Measurements from ENCODE around the gene DTNB.

DTNB gene

DNA sequence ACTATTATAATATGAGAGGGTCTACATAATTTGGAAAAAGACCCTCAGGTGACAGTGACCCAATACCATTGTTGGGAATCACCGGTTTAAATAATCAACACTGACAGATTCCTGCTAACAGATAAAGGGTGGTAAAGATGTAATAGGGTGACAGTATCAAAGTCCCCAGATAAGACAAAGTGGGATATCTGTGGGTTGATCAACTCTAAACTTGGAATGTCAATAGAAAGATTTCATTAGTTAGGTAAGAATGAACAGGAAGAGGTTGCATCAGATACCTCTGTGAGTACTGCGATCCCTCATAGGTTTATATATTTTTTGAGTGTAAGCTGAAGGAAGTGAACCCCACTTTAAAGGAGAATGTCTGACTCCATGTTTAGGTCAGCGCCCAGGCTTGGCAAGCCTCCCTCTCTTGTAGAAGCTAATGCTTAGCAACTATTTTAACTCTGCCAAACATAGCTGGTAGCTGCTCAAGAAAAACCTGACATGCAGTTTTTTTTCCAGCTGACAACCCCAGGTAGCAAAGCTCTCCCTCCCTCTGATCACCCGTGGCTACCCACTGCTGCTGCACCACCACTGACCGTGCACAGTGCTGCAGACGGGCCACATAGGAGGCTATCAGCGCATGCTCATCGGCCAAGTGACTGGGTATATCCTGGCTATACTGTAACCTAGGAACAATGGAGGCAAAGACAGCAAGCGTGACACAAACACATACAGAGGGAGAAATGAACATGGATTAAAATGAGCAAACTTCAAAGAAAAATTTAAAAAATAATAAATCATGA, 218.4 kb downstream of the DTNB start:
- DNase-seq (ENCODE audit: low spot score): no peak

DNA sequence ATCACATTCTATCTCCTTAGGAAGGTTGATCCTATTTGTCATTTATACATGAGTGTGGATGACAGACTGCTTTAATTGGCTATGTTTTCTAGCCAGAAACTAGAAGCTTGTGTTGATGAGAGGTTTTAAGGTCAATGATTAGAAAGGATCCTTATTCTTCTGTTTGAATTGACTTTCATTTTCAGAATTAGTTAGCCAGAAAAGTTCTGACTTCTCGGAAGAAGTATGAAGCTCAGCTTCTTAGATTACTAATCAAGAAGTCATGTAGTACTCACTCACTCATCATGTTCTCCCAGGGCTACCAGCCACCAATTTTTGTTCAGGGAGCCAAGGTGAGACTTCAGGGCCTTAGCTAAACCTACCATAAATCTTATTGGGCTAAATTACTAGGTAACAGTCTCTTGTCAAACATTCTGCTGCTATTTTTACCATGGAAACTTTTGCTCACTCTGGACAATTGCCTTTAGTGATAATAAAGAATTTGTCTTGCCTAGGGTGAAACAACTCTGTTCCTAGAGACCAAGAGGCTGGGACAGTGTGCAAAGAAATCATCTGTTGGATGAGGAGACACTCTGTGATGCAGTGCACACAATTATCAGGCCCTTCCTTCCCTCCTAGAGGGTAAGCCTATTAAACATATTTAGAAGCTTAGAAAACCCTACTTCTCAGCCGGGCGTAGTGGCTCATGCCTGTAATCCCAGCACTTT, 220.0 kb downstream of the DTNB start:
- no peak for DNase-seq (ENCODE audit: low spot score)

DNA sequence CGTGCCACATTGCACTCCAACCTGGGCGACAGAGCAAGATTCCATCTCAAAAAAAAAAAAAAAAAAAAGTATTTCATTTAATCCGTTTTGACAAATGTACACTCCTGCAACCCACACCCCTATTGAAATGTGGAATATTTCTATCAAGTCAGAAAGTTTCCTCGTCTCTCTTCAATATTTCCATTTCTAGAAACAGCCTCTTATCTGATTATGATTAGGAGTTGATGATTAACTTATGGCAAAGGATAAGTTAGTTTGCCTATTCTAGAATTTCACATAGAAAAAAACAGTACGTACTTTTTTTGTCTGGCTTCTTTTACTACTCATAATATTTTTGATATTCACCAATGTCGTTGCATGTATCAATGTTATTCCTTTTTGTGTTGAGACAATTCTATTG, 224.6 kb downstream of the DTNB start:
- no peak for DNase-seq (ENCODE audit: low spot score)

DNA sequence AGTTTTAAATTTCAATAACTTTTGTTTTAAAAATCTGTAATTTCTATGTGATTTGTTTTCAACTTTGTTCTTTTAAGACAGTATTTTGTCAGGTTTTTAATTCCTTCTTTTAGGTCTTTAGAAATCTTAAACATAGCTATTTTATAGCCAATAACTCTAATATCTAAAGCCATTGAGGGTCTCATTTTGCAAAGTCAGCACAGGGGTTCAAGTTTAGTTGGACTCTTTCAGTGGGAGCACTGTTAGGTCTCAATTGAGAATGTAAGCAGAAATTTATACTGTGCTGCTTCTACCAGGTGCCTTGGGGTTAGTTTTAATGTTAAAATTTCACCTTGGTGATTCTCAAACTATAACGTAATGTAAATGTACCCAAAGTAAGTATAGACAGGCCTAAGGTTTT, 226.4 kb downstream of the DTNB start:
- DNase-seq (ENCODE audit: low spot score): no peak

DNA sequence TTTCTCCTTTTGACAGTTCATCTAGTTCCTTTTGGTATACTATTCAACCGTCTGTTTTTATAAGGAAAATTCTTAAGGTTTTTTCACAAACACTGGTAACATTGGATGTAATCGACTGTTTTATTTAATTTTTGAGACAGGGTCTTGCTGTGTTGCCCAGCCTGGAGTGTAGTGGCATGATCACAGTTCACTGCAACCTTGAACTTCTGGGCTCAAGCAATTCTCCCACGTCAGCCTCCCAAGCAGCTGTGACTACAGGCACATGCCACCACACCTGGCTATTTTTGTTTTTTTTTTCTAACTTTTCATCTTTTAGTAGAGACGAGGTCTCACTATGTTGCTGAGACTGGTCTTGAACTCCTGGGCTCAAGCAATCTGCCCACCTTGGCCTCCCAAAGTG, 227.3 kb downstream of the DTNB start:
- no peak for DNase-seq (ENCODE audit: low spot score)

DNA sequence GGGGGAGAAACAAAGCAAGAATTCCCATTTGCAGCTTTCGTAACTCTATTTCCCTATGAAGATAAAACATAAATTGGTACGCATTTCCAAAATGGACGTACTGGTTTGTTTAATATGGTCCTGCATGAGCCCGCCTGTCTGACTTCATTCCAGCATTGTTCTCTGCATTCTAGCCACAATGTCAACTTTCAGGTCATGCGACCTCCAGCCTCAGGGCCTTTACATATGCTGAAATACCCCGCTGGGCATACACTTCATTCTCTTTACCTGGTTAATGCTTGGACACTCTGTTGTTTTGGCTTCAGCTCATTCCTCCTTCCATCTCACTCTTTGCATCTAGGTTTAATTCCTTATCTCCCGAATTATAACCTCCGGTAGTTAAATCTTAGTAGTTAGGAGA, 227.9 kb downstream of the DTNB start:
- DNase-seq (ENCODE audit: low spot score): no peak

DNA sequence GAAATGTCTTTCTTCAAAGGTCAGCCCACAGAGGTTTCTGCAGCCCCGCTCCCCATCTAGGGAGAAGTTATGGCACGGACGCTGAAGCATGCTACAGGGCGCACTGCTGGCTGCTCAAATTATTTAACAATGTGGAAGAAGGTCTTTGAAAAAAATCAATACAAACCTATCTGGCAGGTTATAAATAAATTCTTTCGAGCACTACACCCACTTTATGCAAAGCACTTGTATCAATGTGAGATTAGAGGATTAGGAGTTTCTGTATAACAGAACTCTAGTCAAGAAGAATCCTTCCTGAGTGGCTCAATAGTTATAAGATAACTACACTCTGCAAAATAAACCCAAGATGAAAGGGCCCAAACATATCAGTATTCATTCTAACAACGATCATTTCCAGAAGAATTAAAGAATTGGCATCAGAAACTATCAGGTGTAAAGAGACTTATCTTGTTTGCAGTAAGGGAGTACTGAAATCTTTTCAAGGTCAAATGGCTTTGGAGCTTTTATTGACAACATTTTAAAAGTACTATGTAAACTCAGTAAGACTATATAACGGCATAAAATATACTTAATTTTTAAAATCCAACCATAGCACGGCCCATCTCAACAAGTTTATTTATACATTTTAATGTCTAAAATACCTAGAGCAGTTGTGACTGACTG, 228.6 kb downstream of the DTNB start:
- no peak for DNase-seq (ENCODE audit: low spot score)

DNA sequence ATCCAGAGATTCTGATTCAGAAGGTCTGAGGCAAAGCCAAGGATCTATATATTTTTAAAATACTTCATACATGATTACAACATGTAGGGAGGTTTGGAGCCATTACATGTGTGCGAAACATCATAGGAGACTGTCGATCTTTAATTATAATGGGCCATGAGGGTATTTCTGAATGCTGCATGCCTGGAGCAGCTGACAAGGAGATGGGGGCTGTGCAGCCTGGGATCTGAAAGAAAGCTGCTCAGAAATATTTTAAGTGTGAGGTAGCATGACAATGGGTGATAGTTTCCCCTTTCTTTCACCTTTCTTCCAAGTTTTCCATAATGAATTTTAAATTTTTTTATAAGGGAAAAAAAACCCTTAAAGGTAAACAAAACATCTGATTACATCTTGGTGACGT, 229.6 kb downstream of the DTNB start:
- no peak for DNase-seq (ENCODE audit: low spot score)

DNA sequence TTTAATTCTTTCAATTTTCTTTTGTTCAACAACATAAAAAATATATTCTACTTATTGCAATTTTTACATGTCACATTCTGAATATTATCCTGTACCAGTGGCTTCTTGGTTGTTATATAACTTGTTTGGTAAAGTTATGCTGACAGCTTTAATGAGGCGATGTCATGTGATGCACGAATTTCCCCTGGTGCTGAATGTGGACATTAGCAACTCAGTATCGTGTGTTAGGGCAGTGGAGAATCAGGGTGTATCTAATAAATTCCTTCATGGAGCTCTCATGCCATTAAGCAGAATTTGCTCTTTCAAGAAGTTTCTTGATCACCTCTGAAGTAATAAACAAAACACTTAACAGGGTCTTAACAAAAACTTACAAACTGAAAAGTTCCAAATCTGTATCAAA, 232.0 kb downstream of the DTNB start:
- DNase-seq (ENCODE audit: low spot score): no peak

DNA sequence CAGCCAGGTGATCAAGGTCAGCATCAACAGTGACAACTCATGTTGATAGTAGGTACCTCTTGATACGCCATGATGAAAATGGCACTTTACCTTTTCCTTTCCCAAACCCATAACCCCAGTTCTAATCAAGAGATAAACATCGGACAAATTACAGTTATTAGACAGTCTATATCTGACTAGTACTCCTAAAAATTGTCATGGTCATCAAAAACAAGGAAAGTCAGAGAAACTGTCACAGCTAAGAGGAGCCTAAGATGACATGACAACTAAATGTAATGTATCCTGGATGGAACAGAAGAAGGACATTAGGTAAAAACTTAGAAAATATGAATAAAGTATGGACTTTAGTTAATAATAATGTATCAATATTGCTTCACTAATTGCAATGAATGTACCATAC, 234.6 kb downstream of the DTNB start:
- DNase-seq (ENCODE audit: low spot score): no peak

DNA sequence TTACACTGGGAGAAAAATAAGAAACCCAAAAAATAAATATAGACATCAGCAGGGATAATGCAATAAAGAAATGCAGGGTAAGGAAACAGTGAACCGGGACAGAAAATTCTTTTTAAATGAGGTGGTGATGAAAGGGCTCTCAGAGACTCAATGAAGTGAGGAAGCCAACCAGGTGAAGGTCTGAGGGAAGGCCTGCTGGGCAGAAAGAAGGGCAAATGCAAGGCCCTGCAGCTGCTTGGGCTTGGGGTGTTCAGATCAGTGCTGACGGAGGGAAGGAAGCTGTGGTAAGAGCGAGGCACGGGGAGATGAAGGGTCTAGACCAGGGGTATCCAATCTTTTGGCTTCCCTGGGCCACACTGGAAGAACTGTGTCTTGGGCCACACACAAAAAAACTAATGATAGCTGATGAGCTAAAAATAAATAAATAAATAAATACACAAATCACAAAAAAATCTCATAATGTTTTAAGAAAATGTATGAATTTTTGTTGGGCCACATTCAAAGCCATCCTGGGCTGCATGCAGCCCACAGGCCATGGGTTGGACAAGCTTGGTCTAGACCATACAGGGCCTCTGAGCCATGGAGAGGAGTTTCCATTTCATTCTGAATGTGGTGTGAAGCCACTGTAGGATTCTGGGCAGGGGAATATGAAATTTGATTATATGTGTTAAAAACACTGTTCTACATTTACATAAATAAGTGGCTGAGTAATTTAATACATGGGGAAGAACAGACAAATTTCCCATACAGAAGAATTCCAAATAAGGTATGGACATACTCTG, 235.3 kb downstream of the DTNB start:
- DNase-seq (ENCODE audit: low spot score): no peak

DNA sequence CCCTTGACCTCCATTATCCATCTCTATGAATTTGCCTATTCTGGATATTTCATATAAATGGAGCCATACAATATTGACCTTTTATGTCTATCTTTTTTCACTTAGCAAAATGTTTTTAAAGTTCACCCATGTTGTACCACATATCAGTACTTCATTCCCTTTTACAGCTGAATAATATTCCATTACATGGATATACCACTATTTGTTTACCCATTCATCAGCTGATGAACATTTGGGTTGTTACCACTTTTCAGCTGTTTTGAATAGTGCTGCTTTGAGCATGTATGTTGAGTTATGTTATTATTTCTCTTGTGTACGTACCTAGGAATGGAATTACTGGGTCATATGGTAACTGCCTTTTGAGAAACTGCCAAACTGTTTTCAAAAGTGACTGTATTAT, 238.0 kb downstream of the DTNB start:
- DNase-seq (ENCODE audit: low spot score): no peak

DNA sequence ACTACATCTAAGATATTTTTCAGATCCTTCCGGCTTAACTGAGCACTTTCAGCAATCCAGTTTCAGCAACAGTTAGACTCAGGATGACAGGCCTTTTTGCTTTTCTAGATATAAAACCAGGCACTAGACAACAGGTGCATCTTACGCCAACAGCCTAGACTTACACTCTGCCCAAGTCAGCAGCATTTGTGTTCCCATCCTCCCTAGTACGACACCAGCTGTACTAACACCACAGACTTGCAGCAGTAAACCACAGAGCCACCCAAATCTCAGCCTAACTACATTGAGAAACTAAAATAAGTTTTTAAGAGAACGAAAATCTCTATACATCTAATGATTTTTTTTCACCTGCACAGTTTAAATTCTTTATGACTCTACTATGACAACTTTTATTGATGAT, 241.8 kb downstream of the DTNB start:
- no peak for DNase-seq (ENCODE audit: low spot score)

DNA sequence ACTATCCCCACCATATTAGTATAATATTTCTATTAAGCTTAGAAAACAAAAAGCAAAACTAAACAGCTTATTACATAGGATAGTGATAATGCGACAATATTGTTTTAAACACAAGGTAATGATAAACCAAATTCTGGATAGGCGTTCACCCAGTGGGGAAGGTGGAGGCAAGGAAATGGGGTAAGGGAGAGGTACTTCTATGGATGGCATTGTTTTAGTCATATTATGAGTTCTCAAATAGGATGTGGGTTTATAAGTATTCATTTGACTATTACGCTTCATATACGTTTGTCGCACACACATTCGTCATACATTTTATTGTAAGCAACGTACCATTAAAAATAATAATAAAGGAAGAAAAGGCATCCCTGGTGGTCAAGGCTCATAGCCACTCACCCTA, 242.8 kb downstream of the DTNB start:
- no peak for DNase-seq (ENCODE audit: low spot score)

DNA sequence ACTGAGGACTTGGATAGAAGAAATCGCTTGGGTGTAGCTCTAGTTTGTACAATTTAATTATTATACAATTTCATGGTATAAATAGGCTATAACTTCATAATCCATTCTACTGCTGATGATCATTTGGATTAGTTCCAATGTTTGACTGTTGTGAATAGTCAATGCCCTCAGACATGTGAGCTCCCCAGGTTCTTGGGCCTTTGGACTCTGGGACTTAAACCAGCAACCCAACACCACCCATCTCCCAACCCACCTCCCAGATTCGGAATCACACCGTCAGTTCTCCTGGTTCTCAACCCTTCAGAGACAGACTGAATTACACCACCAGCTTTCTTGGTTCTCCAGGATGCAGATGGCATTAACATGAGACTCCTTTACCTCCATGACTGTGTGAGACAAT, 247.1 kb downstream of the DTNB start:
- DNase-seq (ENCODE audit: low spot score): no peak

DNA sequence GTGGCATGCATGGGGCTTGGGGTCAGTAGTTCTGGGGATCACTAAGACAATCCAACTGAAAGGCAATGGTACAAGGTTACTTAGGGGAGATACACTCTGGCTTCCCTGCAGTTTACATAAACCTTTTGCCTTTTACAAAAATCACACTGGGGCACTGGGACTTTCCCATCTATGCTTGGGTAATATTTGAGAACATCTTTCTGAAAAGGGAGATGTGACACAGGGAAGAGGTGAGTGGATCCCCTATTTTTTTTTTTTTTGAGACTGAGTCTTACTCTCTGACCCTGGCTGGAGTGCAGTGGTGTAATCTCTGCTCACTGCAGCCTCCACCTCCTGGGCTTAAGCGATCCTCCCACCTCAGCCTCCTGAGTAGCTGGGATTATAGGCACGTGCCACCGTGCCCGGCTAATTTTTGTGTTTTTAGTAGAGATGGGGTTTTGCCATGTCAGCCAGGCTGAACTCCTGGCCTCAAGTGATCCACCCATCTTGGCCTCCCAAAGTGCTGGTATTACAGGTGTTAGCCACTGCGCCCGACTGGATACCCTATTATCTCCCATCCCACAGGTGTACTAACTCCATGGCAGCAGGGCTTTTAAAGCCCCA, 248.8 kb downstream of the DTNB start:
- DNase-seq (ENCODE audit: low spot score): no peak

DNA sequence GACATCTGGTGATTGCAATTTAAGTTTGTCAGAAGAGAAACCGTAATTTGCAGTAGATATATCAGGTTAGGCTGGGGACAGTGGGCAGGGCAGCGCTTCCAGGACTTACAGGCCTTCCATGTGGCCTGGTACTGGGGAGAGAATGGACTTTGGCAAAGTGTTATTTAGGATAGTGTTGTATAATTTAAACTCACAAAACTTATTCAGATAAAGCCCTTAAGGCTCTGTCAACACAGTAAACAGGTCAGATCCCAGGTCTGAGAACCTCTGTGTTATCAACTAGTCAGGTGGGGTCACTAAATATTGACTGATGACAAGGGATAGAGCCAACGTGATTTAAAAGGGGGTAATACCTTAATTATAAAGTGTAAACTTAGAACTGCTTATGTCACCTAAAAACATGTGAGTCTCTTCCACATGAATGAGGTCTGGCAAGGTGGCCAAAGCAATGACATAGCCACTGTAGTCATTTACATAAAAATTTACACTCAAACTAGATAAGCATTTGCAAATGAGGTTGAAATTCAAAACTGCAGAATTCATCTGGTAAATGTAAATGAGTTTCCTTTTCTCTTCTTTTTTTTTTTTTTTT, 251.5 kb downstream of the DTNB start:
- no peak for DNase-seq (ENCODE audit: low spot score)

DNA sequence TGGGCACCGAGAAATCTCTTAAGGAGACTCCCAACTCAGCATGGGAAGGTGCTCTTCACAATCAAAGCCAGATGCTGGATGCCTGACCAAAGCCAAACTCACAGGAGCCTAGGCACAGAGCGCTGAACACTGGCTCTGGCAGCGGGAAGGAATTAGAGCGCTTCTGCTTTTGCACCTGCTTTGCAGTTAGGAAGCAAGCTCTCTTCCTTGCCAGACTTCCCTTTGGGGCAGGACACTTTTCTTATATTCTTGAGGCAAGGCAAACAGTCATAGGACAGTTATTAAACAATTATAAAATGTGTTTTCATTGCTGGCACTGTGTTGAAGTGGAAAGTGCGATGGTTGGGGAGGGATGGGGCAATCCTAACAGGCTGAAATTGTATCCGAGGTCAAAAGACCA, 252.1 kb downstream of the DTNB start:
- no peak for DNase-seq (ENCODE audit: low spot score)

DNA sequence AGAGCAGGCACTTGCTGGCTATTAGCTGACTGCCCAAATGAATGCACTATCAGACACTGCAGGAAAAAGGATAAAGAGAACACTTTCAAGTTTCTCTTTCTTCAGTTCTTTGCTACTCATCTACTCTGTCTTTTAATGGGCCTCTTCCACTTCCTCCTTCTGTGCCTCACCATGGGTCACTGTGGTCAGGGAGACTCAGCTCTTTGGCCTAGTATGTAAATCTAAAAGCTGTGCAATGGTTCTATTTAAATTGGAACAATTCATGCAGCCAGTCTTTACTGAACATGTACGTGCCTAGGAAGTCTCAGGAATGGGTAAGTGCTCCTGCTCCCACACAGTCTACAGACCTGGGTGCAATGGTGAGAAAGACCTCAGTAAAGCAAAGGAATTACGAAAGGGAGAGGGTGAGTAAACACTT, 252.5 kb downstream of the DTNB start:
- DNase-seq (ENCODE audit: low spot score): no peak

DNA sequence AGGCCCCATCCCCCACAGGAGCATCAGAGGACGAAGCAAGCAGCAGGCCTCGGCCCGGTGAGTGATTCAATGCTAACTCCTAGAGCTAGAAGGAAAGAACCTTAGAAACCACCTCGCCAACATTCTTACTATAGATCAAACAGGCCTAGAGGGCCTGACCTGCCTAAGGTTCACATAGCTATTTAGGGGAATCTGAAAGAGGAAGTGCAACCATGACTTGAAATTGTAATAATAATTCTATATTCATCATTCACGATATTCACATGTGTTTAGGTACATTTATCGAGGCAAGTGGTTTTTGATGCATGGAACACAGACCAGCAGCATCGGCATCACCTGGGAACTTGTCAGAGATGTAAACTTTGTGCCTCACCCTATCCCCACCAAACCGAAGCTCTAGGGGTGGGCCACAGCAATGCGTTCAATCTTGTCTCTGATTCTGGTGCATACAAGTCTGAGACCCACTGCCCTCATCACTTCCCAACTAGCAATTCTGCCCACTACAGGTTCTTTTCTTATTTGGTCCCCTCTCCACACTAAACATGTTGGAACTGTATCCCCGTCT, 253.6 kb downstream of the DTNB start:
- DNase-seq (ENCODE audit: low spot score): no peak

DNA sequence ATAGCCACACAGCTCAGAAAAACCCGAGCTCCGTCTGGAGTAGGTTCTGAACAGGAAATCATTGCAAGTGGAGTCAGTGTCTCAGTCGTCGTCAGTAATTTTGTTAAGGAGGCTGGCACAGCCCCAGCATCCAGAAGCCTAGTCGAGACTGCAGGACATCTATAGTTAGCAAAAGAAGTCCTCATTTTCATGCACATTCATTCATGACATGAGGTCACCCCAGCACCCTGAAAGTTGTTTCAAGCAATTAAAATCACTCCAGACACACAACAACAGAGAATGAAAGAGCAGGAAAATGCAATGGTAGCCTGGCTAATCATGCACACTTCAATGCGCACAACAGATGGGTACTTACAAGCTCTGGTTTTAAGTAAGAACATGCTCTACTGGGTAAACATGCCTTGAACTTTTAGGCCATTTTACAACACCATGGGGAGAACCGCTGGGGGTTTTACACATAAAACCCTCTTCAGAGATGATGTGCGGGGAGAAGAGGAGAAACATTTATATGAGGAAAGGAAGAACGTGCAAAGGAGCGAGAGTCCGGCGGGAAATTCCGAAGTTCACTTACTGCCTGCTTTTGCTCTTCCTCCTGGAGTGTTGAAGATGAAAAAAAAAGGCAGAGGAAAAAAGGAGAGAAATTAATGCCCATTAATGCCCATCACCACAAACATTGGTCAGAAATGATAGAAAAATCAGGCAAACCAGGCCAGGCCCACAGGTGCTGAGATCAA, 254.3 kb downstream of the DTNB start:
- DNase-seq (ENCODE audit: low spot score): no peak

Data from COLO829 (cell line).